Stimulated activated CD4-positive, alpha-beta T cell treated with anti-CD3 and anti-CD28 coated beads, TNF-alpha, amount 100 ng/mL, for 1 hour (primary cell): ENCODE data around the gene GPR83.
"Not testable (repeated sequence)": the region's sequence is repeated elsewhere in the genome, so short reads cannot be mapped to it uniquely, and the experiment has no call there.

Experiments used
- DNase-seq, 3 donors: peaks; one replicate each; pipeline ENCODE4 v3.0.0-alpha.2; 2020; ENCODE audit warnings: low read depth in 3 of 3, low spot score in 1 of 3

Gene GPR83

DNA sequence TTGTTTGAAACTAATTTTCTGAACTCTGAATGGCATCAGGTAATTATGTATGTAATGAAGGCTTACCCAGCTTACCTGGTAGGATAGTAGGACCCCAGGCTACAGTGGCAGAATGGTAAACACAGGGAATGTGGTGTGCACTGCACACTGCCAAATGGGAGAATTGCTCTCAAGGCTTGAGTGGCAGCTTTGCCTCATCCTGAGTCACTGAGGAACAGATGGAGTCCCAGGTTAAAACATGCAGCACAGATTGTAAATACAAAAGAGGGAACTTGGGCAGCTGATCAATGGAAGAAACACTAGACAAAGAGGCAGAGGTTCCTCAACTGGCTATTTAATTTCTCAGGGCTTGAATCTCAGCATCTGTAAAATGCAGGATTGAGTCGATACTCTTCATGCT, 24.4 kb downstream of the GPR83 start:
- DNase-seq = no peak

DNA sequence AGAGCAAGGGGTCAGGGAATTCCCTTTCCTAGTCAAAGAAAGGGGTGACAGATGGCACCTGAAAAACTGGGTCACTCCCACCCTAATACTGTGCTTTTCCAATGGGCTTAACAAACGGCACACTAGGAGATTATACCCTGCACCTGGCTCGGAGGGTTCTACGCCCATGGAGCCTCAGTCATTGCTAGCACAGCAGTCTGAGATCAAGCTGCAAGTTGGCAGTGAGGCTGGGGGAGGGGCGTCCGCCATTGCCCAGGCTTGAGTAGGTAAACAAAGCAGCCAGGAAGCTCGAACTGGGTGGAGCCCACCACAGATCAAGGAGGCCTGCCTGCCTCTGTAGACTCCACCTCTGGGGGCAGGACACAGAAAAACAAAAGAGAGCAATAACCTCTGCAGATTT, 30.6 kb downstream of the GPR83 start:
- not testable (repeated sequence) for DNase-seq

DNA sequence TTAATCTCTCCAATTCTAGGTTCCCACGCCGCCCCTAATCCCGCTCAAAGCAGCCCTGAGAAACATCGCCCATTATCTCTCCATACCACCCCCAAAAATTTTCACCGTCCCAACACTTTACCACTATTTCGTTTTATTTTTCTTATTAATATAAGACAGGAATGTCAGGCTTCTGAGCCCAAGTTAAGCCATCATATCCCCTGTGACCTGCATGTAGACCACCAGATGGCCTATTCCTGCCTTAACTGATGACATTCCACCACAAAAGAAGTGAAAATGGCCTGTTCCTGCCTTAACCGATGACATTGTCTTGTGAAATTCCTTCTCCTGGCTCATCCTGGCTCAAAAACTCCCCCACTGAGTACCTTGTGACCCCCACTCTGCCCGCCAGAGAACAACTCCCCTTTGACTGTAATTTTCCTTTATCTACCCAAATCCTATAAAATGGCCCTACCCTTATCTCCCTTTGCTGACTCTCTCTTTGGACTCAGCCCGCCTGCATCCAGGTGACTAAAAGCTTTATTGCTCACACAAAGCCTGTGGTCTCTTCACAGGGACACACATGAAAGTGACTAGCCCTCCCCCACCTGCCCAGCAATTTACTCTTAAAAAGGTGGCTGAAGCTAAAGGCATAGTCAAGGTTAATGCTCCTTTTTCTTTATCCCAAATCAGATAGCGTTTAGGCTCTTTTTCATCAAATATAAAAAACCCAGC, 50.2 kb downstream of the GPR83 start:
- not testable (repeated sequence) for DNase-seq

DNA sequence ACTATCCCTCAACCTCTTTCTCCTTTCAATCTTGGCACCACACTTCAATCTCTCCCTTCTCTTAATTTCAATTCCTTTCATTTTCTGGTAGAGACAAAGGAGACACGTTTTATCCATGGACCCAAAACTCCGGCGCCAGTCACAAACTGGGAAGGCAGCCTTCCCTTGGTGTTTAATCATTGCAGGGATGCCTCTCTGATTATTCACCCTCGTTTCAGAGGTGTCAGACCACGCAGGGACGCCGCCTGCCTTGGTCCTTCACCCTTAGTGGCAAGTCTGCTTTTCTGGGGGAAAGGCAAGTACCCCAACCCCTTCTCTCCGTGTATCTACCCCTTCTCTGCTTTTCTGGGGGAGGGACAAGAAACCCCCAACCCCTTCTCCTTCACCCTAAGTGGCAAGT, 54.9 kb downstream of the GPR83 start:
- DNase-seq = not testable (repeated sequence)

DNA sequence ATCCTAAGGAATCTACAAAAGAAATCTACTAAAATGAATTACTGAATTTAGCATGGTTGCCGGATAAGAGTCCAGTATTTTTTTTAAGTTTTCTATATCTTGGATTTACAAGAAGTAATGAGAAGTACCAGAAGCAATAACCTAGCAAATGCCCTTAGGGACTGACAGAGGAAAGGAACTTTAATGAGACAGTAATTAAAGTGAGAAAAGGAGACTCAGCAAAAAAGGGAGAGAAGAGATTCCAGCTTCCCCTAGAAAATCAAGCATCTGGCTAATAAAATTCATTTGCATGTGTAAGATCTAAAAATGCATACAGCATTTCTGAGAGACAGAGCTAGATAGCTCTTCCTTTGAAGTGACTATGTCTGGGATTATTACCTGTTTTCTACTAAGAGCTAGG, 57.7 kb downstream of the GPR83 start:
- no peak for DNase-seq

DNA sequence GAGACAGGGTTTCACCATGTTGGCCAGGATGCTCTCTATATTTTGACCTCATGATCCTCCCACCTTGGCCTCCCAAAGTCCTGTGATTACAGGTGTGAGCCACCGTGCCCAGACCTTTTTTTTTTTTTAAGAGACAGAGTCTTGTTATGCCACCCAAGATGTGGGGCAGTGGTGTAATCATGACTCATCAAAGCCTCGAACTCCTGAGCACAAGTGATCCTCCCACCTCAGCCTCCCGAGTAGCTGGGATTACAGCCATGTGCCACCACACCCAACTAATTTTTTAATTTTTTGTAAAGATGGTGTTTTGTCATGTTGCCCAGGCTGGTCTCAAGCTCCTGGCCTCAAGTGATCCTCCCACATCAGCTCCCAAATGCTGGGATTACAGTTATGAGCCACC, 59.0 kb downstream of the GPR83 start:
- no peak for DNase-seq

DNA sequence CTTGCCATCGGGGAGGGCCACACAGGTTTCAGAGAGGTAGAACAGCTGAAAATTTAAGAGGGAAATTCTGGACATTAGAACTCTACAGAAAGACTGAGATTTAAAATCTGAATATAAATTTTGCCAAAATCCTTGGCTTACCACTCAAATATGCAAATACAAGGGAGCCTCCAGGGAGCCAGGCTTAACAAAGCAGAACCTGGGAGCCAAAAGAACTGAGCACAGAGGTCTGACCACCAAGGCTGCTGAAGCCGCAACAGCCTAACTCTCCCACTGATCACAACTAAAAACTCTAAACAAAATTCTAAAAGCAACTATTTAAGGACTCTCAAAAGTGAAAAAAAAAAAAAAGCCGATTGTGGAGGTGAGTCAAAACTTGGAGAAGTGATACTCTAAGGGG, 62.6 kb downstream of the GPR83 start:
- no peak for DNase-seq

DNA sequence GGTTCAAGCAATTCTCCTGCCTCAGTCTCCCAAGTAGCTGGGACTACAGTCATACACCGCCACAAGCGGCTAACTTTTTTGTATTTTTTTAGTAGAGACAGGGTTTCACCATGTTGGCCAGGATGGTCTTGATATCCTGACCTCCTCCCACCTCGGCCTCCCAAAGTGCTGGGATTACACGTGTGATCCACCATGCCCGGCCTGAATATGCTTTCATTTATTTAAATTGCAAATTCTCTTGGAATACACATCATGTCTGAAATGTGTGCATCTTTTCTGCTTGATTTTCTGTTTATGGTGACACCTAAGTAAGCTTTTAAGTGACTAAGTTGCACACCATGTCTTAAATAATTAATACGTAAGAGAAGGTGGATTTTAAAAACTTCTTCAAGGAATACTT, 65.2 kb downstream of the GPR83 start:
- no peak for DNase-seq

DNA sequence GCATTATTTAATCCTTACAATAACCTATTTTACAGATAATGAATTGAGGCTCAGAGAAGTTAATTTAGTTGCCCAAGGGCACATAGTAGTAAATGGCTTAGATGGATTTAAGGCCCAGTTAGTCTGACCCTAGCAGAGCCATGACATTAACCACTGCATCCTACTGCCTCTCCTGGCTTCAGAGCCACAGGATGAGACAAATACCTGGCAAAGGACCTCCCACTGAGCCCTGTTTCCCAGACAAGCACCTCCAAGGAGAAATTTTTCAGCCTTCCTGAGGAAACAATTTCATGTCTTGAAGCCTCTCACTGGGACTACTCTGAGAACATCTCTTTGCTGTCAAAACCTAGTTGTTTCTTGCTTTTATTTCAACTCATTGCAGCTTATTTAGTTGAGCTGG, 68.4 kb downstream of the GPR83 start:
- no peak for DNase-seq

DNA sequence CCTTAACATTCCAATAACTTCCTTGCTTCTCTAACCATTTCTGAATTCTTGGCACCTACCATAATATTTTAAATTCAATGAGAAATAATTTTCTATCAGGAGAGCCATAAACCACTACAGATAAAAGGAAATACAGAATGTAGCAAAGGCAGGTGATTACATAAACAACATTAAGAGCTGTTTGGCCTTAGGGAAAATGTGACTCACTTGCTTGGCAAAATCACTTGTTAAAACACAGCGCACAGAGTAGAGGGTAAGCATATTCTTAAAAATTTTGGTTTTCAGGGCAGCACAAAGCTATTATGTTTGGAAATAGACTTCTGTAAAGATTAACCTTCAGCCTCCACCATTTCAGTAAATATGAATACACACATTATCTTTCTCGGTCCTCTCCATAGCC, 70.4 kb downstream of the GPR83 start:
- no peak for DNase-seq

DNA sequence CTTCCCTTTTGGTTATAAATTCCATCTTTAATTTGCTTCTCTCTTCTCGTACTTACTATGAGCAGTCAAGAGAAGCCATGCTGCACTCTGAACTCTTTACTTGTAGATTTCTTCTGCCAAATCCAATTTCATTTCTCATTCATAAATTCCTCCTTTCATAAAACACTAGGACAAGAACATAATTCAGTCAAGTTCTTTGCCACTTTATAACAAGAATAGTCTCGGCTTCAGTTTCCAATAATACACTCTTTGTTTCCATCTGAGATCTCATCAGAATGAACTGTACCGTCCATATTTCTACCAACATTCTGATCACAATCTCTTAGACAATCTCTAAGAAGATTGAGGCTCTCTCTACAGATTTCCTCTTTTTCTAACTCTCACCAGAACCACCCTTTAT, 71.7 kb downstream of the GPR83 start:
- DNase-seq = no peak

DNA sequence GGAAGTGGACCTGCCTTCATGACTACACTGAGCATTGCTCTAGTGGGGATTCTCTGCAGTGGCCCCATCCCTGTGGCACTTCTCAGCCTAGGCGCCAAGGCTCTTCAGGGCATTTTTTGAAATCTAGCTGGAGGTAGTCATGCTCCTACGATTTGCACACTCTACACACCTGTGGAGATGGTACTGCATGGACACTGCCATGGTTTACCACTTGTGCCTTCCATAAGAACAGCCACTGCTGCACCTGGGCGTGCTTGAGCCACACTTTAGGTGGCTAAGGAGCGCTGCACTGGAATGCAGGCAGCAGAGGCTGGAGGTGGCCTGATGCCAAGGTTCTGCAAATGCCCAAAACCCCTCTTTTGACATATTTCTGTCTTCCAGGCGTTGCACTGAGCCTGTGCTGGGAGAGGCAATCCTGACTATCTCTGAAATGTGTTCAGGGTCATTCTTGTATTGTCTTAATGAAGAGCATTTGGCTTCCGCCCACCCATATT, 72.6 kb downstream of the GPR83 start:
- DNase-seq = no peak
